ENCODE data around the gene WDR20. TPM values are rescaled to one million over a fixed set of nuclear protein-coding genes. Genes with fewer than 3 reads are reported as not detected.

The WDR20 gene
- total and polyA plus RNA-seq, 2 of the 4 experiments (the other 2 are of a cell fraction): 20.3 to 27.4 TPM

DNA sequence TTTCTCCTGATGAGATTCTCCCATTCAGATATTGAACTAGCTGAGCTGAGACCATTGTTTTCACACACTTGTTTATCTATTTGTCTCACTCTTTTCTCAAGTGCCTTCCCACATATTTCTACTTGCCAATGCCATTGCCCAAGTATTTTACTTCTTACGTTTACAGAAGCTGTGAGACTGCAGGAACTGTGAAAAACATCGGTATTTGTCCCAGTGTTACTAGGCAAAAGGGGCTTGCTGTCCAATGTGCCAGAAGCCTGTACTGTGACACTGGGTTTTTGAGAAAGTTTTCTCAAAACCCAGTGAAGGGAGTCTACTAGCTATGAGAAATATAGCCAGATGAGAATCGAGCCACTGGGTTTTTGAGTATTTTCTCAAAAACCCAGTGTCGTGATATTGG, 37.5 kb downstream of the WDR20 start:
- Histone ChIP-seq H3K27ac (ENCODE audit: insufficient read depth, low read length) (no peak overlapping the region), H3K4me1 (ENCODE audit: control insufficient read depth, insufficient read depth, low read length) (no peaks in the 10 kb centered on the region), H4K8ac (ENCODE audit: low read depth in 2 of 2, low read length in 2 of 2) (no peak overlapping the region), H3K4me2 (ENCODE audit: low read depth, low read length) (no peak overlapping the region), H3K4ac (ENCODE audit: low read depth, low read length) (no peak overlapping the region), H3K23ac (ENCODE audit: low read depth, low read length) (no peak overlapping the region), H2BK20ac (ENCODE audit: low read depth, low read length) (no peak overlapping the region), H3K79me1 (ENCODE audit: low read depth in 1 of 2, low read length in 2 of 2) (peaks cover 19 to 53% of the 10 kb centered on the region in 2 experiments), H3K9me3 (ENCODE audit: control insufficient read depth, insufficient read depth, low read length) (no peaks in the 10 kb centered on the region), H2AK5ac (ENCODE audit: low read depth, low read length) (no peak overlapping the region), H2BK120ac (ENCODE audit: low read depth, low read length) (no peak overlapping the region), H3K14ac (replicated peaks; ENCODE audit: low read depth, low read length) (no peak overlapping the region), H2AFZ (replicated peaks; ENCODE audit: low read length, poor library complexity) (no peak overlapping the region), H3K9ac (ENCODE audit: low read depth, low read length) (no peak overlapping the region), H3K9me1 (ENCODE audit: insufficient read depth, low read length) (peaks cover 6% of the 10 kb centered on the region), H3K56ac (ENCODE audit: extremely low read depth, insufficient read depth, low read length) (no peak overlapping the region), H3K36me3 (ENCODE audit: control insufficient read depth, insufficient read depth, low read length) (peaks cover 1% of the 10 kb centered on the region; the same call in 1 of the 2 replicates), H3K27me3 (ENCODE audit: control insufficient read depth, insufficient read depth, low read length) (no peaks in the 10 kb centered on the region), H3K18ac (ENCODE audit: low read depth, low read length) (no peak overlapping the region), H4K91ac (ENCODE audit: insufficient read depth, low read depth, low read length) (no peak overlapping the region), H2BK5ac (ENCODE audit: low read depth, low read length, poor library complexity, severe bottlenecking) (no peak overlapping the region), H2BK15ac (ENCODE audit: low read depth, low read length) (no peak overlapping the region), H4K5ac (ENCODE audit: low read depth, low read length) (no peak overlapping the region), H2AK9ac (replicated peaks; ENCODE audit: low read depth, low read length, poor library complexity) (no peak overlapping the region), H4K20me1 (ENCODE audit: insufficient read depth, low read length) (peaks cover 42% of the 10 kb centered on the region), H3K4me3 (ENCODE audit: insufficient read depth, low read depth, low read length) (no peak overlapping the region)
- DNase-seq (no peak), ATAC-seq (ENCODE audit: low read depth) (no peak)
- intact Hi-C loops (cut with micrococcal nuclease) (no loop called here), dilution Hi-C loops (cut with HindIII; ENCODE audit: low sequenced_read_pairs, unreplicated experiment) (no loop called here), in situ Hi-C loops (cut with MboI; ENCODE audit: low sequenced_read_pairs) (no loop called here)
- CTCF ChIA-PET: interaction anchor here (0.8 kb wide), 1 partner anchor 10 kb away, joined by 3 read pairs; no protein-coding TSS in a partner anchor
- WGBS, 2 experiments (ENCODE audit: extremely low coverage in 2 of 2, insufficient read length in 1 of 2): 90% methylated on average over 2 of the region's 4 CpGs; no CpG with 5 or more reads in 1 of the 2 experiments
- POLR2A ChIA-PET (ENCODE audit: unreplicated experiment): no interaction called here
- TF ChIP-seq CHD1 (IDR thresholded peaks at IDR 0.05; ENCODE audit: low read depth, low read length) (no peak), MAZ (IDR thresholded peaks at IDR 0.05; ENCODE audit: borderline replicate concordance, low read depth, low read length) (no peak), MXI1 (IDR thresholded peaks at IDR 0.05; ENCODE audit: borderline replicate concordance, low read depth, low read length) (no peak), MAFK (IDR thresholded peaks at IDR 0.05; ENCODE audit: low read depth, low read length) (no peak), POLR2A (IDR thresholded peaks at IDR 0.05; ENCODE audit: low read depth, low read length) (no peak), CEBPB (IDR thresholded peaks at IDR 0.05; ENCODE audit: low read depth, low read length) (no peak), RCOR1 (IDR thresholded peaks at IDR 0.05; ENCODE audit: insufficient replicate concordance, low read length) (no peak), FOS (IDR thresholded peaks at IDR 0.05; ENCODE audit: low read depth, low read length) (no peak), BHLHE40 (IDR thresholded peaks at IDR 0.05; ENCODE audit: low read depth, low read length) (no peak)
- TF ChIP-seq, protein P1, sequence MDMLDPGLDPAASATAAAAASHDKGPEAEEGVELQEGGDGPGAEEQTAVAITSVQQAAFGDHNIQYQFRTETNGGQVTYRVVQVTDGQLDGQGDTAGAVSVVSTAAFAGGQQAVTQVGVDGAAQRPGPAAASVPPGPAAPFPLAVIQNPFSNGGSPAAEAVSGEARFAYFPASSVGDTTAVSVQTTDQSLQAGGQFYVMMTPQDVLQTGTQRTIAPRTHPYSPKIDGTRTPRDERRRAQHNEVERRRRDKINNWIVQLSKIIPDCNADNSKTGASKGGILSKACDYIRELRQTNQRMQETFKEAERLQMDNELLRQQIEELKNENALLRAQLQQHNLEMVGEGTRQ (IDR thresholded peaks at IDR 0.05; ENCODE audit: low read depth, low read length): no peak
- no TSS peak for BruUV-seq (replicated peaks)
